Bronchial epithelial cell (primary cell): Measurements from ENCODE around the gene EEFSEC. TPM values are rescaled to one million over a fixed set of nuclear protein-coding genes. Genes with fewer than 3 reads are reported as not detected.
A peak's percentile ranks its signal among the peaks of the same experiment; 100 is the strongest.

Source experiments
- DNase-seq: peaks from one replicate; pipeline ENCODE4 v3.0.0-alpha.2; 2010; ENCODE audit warnings: low read depth
- FAIRE-seq: peaks from 2 replicates; lab custom pipeline; 2011; peaks lifted over from hg19 to GRCh38; lab: Jason Lieb, UNC
- H3K27me3 ChIP-seq: 2 replicates; pipeline ENCODE4 v1.5.1; 2011; ENCODE audit warnings: low read length; ENCODE audit not compliant: control insufficient read depth, insufficient read depth
- H3K36me3 ChIP-seq: 2 replicates; pipeline ENCODE4 v1.5.1; 2011; ENCODE audit warnings: low read length; ENCODE audit not compliant: control insufficient read depth, insufficient read depth
- H3K4me3 ChIP-seq: 2 replicates; pipeline ENCODE4 v1.5.1; 2011; ENCODE audit warnings: mild to moderate bottlenecking, low read depth, low read length, control low read depth
- total RNA-seq: library from RNA; depleted of rRNA; stranded (reverse); fragments of >200 nt; gene quantifications from 2 replicates; pipeline ENCODE4 v1.2.1, GENCODE V29; 2014
- TF ChIP-seq, protein P1 (sequence below): IDR thresholded peaks from 2 replicates; pipeline ENCODE4 v1.5.1; 2011; ENCODE audit warnings: mild to moderate bottlenecking, moderate library complexity, low read length, control low read depth, inconsistent platforms; ENCODE audit not compliant: insufficient read depth, severe bottlenecking

Gene EEFSEC
- total RNA-seq, 1 donor from 2014 or later = 3.7 TPM

DNA sequence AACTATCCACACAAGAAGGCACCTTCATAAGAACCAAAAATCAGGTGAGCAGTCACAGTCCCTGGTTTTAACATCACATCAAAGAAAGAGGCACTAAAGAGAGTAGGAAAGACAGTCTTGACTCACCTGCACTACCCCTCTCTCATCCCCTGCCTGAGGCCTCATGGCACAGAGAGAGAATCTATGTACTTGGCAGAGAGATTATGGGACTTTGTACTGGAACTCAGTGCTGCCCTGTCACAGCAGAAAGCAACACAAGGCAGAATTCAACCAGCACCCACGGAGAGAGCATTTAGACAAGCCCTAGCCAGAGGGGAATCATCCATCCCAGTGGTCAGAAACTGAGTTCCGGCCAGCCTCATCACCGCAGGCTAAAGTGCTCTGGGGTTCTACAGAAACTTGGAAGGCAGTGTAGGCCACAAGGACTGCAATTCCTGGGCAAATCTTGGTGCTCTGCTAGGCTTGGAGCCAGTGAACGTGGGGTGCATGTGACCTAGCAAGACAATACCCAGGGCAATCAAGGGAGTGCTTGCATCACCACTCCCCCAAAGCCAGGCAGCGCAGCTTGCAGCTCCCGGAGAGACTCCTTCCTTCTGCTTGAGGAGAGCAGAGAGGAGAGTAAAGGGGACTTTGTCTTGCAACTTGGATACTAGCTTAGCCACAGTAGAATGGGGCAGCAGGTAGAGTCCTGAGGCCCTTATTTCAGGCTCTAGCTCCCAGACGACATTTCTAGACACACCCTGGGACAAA lies 21.2 kb upstream of the EEFSEC start:
- DNase-seq (no peak), FAIRE-seq (no peak)
- Histone ChIP-seq H3K36me3 (no peaks in the 10 kb centered on the region), H3K27me3 (no peaks in the 10 kb centered on the region), H3K4me3 (no peak overlapping the region)
- TF ChIP-seq, protein P1, sequence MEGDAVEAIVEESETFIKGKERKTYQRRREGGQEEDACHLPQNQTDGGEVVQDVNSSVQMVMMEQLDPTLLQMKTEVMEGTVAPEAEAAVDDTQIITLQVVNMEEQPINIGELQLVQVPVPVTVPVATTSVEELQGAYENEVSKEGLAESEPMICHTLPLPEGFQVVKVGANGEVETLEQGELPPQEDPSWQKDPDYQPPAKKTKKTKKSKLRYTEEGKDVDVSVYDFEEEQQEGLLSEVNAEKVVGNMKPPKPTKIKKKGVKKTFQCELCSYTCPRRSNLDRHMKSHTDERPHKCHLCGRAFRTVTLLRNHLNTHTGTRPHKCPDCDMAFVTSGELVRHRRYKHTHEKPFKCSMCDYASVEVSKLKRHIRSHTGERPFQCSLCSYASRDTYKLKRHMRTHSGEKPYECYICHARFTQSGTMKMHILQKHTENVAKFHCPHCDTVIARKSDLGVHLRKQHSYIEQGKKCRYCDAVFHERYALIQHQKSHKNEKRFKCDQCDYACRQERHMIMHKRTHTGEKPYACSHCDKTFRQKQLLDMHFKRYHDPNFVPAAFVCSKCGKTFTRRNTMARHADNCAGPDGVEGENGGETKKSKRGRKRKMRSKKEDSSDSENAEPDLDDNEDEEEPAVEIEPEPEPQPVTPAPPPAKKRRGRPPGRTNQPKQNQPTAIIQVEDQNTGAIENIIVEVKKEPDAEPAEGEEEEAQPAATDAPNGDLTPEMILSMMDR = no peak

DNA sequence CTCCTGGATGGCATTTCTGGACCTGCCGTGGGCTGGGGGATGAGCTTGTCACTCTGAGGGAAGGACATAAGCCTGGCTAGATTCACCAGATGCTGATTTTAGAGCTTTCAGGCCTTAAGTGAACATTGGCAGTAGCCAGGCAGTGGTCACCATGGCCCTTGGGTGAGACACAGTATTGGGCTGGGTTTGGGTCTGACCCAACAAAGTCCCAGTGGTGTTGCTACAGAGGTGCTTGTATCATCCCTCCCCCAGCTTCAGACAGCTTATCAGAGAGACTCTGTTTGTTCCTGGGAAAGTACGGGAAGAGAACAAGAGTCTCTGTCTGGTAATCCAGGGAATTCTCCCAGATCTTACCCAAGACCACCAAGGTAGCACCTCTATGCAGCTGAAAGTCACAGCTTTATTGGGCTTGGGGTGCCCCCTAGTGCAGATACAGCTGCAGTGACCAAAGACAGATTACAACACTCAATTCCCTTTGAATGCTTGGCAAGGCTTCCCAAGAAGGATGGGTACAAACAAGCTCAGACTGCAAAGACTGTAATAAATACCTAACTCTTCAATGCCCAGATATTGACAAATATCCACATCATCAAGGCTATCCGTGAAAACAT lies 19.9 kb upstream of the EEFSEC start:
- Histone ChIP-seq H3K4me3 (no peak overlapping the region), H3K27me3 (no peaks in the 10 kb centered on the region), H3K36me3 (no peaks in the 10 kb centered on the region)
- peak; percentile 60 for DNase-seq
- TF ChIP-seq, protein P1 = peak; percentile 69
- no peak for FAIRE-seq

DNA sequence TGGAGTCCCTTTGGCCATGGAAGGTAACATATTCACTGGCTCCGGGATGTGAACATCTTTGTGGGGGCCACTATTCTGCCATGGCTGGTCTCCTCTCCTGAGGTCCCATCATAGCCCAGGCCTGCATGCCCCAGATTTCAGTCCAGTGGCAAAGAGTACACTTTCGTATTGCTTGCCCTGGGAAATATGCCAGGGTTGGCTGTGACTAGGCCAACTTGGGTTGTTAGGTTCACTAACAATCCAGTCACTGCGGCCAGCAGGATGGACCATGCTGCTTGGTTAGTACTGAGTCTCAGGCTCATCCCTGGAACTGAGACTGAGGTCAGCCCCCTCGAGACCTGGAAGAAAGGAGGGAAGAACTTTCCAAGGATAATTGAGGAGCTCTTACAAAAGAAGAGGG lies 9.8 kb upstream of the EEFSEC start:
- Histone ChIP-seq H3K36me3 (no peaks in the 10 kb centered on the region), H3K27me3 (no peaks in the 10 kb centered on the region), H3K4me3 (no peak overlapping the region)
- DNase-seq (no peak), FAIRE-seq (no peak)
- TF ChIP-seq, protein P1 = no peak

GRCh38 chr3:128144512-128145187 lies 8.6 kb upstream of the EEFSEC start:
- Histone ChIP-seq H3K36me3 (no peaks in the 10 kb centered on the region), H3K27me3 (no peaks in the 10 kb centered on the region), H3K4me3 (no peak overlapping the region)
- no peak for FAIRE-seq
- no peak for DNase-seq
- TF ChIP-seq, protein P1 = no peak

GRCh38 chr3:128145279-128145678 lies 8.0 kb upstream of the EEFSEC start:
- DNase-seq = no peak
- no peak for FAIRE-seq
- TF ChIP-seq, protein P1 = no peak
- H3K4me3 ChIP-seq = no peak overlapping the region
- no peaks in the 10 kb centered on the region for H3K36me3 ChIP-seq
- H3K27me3 ChIP-seq = no peaks in the 10 kb centered on the region
